HG03159 (cell line): ENCODE results near the gene HNRNPA1L2.
"Not testable (repeated sequence)": the region's sequence is repeated elsewhere in the genome, so short reads cannot be mapped to it uniquely, and the experiment has no call there.

Experiments used
- ATAC-seq: cut with Tn5 transposase; IDR thresholded peaks from one replicate; pipeline ENCODE4 v1.9.1; 2021; ENCODE audit warnings: mild to moderate bottlenecking, moderate library complexity; ENCODE audit not compliant: unreplicated experiment

HNRNPA1L2 gene

GRCh38 chr13:52644108-52644507, 1.9 kb downstream of the HNRNPA1L2 start:
- ATAC-seq = no peak

- no peak for ATAC-seq
These were observed 4.7 kb downstream of the HNRNPA1L2 start for GRCh38 chr13:52646967-52647366.

GRCh38 chr13:52650731-52651130, 8.5 kb downstream of the HNRNPA1L2 start:
- no peak for ATAC-seq

- ATAC-seq = peak; percentile 14
These were observed 9.6 kb downstream of the HNRNPA1L2 start for GRCh38 chr13:52651897-52652195.

GRCh38 chr13:52652196-52652979, 10.2 kb downstream of the HNRNPA1L2 start, which contains the start of gene SUGT1:
SUGT1 (plus strand) TSS chr13:52652836; CDS start chr13:52652921, 85 bp downstream.
- peak; percentile 96 for ATAC-seq

- ATAC-seq = peak; percentile 34
These were observed 10.7 kb downstream of the HNRNPA1L2 start for GRCh38 chr13:52652980-52653303.

GRCh38 chr13:52659340-52659739, 17.1 kb downstream of the HNRNPA1L2 start:
- ATAC-seq = no peak

GRCh38 chr13:52664272-52664671, 22.0 kb downstream of the HNRNPA1L2 start:
- no peak for ATAC-seq

- ATAC-seq = no peak
These were observed 23.1 kb downstream of the HNRNPA1L2 start for GRCh38 chr13:52665325-52665724.

- no peak for ATAC-seq
These were observed 27.4 kb downstream of the HNRNPA1L2 start for GRCh38 chr13:52669677-52670076.

GRCh38 chr13:52670726-52671125, 28.5 kb downstream of the HNRNPA1L2 start:
- ATAC-seq = no peak

GRCh38 chr13:52673465-52673864, 31.2 kb downstream of the HNRNPA1L2 start:
- no peak for ATAC-seq

GRCh38 chr13:52677823-52678222, 35.6 kb downstream of the HNRNPA1L2 start:
- no peak for ATAC-seq

GRCh38 chr13:52685806-52686205, 43.6 kb downstream of the HNRNPA1L2 start:
- ATAC-seq = not testable (repeated sequence)

GRCh38 chr13:52686376-52686775, 44.1 kb downstream of the HNRNPA1L2 start:
- no peak for ATAC-seq
